ENCODE measurements around the gene MSI2.
"Not testable (repeated sequence)": the region's sequence is repeated elsewhere in the genome, so short reads cannot be mapped to it uniquely, and the experiment has no call there.

The MSI2 gene

DNA sequence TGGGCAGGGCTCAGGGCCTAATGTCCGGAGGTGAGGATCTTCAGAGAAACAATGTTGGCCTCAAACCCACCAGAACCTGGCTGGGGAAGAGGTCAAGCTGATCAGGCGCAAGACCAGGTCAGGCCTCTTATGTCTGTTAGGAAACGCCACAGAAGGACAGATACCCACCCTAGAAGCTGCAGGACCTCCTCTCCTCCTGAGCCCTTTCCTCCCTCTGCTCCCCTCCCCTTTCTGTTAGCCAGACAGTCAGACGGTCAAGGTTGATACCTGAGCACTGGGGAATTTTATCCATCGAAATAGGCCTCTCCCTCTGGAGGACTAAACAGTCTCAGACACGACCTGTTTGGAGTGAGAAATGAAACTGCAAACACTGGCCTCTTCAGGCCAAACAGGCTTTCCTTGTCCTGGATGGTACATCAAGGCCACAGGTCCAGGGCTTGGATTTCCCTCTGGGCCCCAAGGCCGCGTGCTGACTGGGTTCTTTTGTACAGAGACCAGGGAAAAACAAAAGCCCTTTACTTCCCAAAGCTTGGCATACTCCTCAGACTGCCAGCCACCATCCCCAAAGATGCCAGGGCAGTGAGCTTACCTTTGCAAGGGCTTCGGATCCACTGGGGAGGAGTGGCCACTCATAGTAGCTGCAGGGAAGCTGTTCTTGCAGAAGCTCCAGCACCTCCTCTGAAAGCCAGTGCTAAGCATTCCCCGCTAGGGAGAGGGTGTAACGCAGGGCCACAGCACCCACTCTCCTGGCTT is 353.0 kb downstream of the MSI2 start:
- no peak for DNase-seq

DNA sequence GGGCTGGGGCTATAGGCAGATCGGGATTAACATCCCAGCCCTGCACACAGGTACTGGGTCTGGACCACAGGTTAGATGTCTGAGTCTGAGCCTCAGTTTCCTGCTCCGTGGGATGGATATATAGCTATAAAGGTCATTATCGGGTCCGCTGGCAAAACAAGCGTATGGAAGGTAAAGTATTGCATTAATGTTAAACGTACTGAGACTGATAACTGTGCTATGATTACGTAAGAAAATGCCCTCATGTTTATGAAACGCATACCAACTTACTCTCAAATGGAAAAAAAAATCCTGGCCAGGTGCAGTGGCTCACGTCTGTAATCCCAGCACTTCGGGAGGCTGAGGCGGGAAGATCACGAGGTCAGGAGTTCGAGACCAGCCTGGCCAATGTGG is 353.6 kb downstream of the MSI2 start:
- DNase-seq, result no peak

DNA sequence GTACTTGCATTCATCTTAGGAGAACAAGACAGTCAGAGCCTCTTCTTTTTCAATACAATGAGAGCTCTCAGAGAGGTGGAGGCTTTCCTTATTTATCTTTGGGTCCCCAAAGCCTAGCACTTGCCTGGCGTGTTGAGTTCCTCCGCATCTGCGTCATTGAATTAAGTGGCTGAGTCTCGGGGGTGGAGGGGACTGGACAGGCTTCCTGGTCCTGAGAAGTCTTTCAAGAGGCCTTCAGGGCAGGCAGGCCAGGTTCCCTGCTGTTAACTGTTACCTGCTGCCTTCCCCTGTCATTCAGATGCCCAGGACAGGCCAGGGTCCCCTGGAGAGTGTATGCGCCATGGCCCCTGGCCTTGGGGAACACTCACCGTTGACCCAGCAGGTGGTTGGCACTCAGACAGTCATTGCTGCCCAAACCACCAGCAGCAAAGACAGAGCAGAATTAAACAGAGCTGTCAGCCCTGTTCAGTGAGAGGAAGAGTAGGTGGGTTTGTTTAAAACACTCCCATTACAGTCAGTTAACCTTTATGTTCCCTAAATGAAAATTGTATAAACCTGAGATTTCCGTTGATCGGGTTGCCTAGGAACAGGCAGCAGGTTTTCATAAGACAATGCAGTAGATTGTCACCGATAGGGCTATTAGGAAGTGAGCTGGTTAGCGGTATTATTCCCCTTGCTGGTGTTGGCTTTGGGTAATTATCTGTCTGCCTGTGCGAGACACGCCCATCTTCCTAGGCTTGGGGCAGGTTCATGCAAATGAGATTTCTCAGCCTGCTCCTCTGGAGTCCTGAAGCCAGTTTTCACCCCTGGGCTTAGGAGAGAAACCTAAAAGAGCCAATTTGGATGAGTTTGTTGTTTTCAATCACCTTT is 356.1 kb downstream of the MSI2 start:
- DNase-seq, result peak; percentile 20

DNA sequence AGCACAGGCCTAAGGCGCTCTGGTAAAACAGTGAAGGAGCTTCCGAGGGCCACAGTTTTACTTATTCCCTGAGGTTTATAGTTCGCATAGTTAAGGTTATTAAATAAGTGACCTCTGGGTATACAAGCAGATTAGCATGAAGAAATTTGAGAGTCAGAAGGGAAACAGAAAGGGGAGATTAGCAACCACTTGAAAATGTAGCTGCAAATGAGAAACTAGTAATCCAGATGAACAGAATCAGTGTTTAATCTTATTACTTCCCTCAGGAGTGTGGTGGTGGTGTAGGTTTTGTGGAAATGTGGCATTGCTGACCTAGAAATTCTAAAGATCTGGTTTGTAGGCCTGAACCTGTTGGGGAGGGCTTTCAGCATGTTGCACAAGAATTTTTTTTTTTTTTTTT is 358.4 kb downstream of the MSI2 start:
- DNase-seq, result no peak

DNA sequence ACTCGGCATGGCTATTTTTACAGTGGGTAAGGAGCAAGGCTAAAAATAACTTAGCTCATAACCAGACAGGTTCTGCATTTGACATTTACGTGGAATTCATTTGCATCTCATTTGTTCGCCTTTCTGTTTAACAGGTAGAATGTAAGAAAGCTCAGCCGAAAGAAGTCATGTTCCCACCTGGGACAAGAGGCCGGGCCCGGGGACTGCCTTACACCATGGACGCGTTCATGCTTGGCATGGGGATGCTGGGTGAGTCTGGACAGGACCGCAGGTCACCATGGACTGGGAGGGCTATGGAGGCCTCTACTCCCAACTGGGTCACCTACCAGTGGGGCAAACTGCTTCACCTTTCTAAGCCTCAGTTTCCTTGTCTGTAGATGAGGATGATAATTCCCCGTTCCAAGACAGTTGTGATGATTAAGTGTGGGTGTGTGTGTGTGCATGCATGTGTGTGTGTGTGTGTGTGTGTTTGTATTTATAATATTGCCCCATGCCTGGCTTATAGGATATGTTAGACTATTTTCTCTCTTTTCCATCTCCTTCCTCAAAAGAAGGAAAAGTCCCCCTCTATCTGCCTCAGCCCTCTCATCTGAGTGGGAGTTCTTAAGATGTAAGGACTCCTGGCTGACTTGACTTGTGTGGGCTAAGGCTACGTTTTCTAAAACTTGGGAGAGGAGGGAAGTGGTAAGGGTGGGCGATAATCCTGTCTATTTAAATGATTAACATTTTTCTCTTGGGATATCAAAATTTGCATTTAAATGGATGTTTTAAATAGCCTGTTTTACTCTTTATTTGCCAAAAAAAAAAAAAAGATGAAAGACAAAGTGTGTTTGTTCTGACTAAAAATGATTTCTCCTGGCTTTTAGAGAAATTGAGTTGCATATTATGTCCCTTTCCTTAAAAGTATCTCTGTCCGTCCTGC is 359.8 kb downstream of the MSI2 start:
- DNase-seq, result no peak

DNA sequence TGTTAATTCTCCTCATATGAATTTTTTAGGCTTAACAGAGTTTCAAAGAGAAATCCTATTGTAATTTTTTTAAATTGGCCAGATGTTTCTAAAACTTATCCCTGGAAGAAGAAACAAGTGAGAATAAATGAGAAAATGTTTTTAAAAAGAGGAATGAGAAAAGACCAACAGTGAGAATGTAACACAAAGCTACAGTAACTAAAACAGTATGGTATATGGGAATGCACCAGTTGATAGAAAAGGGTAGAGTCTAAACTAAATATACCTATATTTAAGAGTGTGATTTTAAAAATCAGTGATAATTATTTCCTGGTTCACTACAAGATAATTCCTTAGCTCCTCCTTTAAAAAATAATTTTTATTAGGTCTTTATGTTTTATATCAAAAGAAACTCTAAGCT is 360.9 kb downstream of the MSI2 start:
- DNase-seq, result no peak

DNA sequence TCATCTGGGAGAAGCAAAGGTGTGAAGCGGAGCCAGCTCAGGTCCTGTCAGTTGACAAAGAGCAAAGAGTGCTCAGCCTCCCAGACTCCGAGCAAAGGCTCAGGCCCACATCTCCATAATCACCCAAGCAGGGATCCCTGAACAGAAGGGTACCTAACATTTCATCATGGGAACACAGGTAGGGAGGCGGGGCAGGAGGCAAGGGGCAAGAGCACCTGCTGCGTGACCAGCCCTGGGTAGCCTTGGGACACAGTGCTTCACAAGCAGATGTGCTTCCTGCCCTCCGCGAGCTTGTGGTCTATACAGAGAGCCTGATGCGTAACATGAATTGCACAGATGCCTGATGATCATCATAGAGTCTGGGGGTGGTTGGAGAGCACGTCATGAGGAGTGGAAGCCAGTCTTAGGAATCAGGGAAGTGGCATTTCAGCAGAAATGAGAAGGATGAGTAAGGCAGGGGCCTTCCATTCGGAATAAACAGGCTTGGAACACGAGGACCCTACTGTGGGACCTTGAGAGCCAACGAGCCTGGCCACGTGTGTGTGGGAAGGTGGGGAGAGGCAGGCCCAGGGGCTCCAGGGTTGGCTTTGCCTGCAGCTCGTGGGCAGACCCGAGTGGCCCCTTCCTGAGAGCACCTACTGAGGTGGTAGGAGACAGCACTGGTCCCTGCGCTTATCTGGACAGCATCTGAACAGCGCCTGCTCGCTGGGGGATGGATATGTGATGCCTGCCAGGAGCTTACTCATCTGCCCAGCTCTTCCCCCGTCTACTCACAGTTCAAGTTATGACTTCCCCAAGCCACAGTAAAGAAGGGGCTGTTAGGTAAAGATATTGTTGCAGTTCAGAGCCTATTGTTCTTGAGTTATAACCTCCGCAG is 363.0 kb downstream of the MSI2 start:
- no peak for DNase-seq

DNA sequence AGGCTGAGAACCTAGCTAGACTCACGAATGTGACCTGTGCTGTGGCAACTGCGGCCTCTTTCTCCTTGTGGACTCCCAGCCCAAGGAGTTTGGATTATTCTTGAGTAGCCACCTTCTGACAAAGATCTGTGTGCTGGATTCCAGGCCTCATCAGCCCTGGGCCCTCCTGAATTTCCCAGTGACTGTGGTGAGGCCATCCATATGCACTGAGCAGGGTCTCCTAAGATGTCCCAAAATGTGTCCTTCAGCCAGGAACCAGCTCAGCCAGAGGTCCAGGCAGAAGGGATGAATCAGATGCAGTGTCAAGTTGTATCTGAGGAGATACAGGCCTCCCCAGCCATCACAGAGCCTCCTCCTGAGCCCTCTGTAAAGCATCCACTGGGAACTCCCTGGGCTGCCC is 364.3 kb downstream of the MSI2 start:
- no peak for DNase-seq

DNA sequence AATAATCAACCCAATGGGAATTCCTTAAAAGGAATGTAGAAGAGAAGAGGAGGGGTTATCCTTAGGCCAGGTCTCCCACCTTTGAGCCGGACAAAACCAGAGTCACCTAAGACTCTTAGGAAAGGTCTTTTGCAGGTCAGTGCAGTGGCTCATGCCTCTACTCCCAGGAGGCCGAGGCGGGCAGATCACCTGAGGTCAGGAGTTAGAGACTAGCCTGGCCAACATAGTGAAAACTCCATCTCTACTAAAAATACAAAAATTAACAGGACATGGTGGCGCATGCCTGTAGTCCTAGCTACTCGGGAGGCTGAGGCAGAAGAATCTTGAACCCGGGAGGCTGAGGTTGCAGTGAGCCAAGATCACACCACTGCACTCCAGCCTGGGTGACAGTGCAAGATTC is 365.5 kb downstream of the MSI2 start:
- DNase-seq, result not testable (repeated sequence)

DNA sequence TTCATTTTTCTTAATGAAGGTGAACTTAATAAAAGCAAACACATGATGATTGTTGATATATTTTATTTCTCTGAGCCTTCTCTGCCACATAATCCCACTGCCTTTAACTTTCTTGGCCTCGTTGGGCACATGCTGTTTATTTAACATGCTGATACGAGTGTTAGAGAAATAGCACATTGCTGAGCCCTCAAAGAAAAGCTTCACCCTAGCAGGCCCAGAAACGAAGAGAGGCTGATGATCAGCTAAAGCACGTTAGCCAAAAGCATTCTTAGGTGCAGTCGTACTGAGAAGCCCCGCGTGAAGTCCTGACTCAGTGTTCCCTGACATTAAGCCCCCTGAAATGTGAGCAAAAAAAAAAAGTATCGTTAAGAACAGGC is 366.0 kb downstream of the MSI2 start:
- DNase-seq, result no peak

DNA sequence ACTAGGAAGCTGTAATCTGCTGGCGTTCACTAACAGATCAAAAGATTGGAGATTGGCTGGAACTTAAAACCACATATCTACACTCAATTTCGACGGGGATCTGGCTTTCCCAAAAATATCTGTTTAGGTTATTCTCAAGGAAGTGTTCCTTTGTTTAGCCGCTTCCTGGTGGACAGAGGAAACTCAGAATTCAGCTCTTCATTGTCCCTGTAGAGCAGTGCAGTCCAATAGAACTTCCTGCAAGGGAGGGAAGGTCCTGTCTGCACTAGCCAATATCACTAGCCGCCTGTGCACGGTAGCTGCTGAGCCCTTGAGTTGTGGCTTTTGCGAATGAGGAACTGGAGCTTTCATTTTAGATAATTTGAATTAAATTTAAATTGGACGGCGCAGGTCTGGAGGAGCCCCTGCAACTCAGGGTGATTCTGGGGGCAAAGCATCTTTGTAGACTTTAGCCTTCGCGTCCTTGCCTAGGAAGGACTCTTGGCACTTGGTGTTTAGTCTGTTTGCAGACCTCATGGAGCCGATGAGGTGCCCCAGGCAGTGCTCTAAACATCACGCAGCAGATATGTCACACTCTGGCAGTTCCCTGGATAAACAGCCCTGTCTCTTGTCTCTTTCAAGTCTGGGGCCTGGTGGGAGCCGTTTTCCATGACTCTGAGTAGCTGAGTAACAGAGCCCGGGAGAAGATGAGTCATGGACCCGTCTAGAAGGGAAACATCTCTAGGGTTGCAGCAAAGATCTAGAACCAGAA is 366.5 kb downstream of the MSI2 start:
- no peak for DNase-seq

DNA sequence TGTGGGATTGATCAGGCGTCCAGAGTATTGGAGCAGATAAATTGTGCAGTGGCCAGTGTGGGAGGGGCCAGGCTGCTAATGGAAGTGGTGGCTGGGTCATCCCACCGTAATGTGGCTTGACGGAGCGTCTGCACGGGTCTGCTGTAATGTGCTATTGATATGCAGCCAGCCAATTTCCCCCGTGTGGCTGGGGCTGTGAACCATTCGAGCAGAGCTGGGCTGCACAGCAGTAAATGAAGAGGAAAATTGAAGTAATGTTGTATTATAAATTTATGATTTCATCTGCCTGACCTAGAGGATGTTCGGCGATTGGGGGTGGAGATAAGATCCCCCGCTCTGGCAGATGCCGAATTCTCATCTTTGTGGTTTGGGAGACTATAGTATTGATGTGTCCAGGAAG is 367.3 kb downstream of the MSI2 start:
- no peak for DNase-seq

DNA sequence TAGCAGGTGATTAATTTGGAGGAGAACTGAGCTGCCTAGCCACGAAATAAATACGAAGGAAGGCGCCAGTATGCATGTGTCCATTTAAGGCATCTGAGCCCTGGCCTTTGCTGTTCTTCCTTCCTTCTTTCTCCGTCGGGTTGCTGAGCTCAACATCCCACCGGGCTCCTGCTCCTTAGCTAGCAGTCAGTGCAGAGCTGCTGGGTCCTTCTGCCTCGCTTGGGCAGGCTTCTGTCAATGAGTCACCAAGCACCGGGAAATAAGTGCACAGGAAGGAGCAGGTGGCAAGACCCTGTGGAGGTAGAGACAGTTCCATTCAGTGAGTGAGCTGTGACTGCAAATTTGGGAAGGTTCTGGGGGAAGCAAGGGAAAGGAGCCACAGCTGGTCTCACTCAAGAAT is 368.1 kb downstream of the MSI2 start:
- no peak for DNase-seq

DNA sequence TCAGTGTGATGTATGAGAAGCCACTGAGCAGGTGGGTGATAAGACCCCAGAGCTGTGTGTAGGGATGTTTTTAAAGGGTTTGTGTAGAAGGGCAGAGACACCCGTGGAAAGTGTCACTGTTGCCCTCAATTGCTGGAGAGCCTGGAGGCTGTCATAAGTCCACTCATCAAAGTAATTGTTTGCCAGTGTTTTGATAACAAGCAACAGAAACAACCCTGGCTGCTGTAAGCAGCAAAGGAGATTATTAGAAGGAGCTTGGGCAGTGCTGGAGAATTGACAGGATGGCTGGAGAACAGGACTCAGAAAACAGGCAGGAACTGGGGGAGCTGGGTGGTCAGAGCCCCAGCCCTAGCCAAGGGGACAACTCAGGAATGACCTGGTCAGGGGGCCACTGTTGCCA is 369.2 kb downstream of the MSI2 start:
- DNase-seq, result no peak

DNA sequence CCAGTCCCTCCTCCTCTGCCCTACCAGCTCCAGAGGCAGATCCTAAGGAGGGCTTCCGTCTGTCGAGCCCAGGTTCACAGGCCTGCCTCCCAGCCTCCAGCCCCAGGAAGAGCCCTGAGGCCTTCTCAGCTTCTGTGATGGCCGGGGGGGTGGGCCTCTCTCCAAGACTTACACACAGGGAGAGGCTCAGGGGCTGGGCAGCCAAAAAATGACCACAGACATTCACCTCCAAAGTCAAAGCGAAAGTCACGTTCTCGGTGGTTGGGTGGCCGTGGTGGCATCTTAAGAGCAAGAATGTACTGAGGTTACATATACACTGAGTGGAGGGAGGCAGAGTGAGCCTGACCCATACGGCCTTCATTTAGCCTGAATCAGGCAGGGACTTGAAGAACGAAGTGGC is 369.6 kb downstream of the MSI2 start:
- no peak for DNase-seq

DNA sequence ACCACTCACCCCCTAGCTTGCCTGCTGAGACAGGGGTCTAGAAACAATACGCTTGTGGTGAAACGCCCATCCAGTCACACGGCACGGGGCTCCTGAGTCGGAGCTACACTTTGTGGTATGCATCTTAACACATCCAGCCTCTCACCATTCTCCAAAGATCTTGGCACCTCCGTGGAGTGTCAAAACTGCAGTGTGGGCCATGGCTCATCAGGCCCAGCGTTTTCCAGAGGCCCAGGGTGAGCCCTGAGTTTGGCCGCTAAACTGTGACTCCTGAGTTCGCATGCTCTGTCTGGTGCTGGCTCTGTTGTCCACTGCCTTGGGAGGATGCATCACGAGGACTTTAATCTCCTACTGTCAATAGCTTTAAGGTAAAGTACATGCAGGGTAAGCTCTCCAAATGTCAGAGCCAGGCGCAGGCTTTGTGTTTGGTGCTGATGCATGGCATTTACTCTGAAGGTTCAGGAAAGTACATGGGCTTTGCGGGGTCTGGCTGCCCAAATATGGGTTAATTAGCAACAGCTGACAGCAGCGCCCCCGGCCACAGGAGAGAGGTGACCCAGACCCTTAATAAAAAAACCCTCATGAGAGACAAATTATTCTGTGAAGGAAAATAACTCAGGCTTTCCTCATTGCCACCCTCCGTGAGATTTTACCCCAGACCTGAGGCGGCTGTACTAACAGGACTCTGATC is 370.3 kb downstream of the MSI2 start:
- DNase-seq, result no peak

DNA sequence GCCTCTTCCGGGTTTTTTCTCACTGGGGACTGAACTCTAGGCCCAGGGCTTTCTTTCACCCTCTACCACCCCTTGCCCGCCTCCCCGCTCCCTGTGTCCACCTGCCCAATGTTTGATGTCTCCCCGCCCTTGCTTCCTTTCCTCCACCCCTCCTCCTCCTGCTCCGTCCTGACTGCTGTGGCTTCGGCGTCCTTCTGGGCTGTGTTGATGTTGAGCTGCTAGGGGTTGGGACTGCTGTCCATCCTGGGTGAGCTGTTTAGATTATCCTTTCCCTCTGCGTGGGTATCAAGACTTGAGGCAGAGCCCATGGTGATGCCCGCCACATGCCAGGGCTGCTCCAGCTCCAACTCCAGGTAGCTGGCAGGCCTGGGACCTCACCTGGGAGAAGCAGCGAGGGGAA is 371.3 kb downstream of the MSI2 start:
- DNase-seq, result no peak

DNA sequence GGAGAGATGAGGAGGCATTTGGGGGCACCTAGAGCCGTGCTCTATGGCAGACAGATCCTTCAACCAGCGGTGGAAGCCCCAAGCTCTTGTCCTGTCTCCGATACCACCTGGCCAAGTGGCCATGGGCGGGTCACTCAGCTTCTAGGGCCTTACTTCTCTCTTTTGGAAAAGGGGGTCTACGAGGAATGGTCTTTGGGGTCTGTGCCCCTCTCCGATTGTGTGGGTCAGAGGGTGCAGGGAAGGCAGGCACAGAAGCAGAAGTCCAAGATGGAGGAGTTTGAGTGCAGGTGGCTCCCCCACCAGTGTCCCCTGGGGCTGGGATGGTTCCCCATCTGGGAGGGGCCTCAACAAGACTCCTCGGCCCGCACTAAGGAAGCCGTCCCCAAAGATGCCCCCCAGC is 372.1 kb downstream of the MSI2 start:
- no peak for DNase-seq

DNA sequence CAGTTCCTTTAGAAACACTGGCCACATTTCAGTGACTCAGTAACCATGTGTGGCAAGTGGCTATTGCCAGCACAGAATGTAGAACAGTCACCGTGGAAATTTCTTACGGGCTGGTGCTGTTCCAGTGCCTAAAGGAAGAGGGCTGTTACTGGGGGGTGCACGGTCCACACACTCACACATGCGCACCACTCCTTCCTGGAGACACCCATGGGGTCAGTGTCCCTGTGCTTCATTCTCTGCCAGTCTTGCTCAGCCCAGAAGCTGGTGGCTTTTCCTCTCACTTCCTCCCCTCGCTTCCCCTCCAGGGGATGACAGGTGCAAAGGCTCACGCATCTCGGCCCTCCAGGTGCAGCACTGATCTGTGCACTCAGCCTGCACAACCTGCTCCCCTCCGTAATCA is 373.1 kb downstream of the MSI2 start:
- DNase-seq, result no peak

DNA sequence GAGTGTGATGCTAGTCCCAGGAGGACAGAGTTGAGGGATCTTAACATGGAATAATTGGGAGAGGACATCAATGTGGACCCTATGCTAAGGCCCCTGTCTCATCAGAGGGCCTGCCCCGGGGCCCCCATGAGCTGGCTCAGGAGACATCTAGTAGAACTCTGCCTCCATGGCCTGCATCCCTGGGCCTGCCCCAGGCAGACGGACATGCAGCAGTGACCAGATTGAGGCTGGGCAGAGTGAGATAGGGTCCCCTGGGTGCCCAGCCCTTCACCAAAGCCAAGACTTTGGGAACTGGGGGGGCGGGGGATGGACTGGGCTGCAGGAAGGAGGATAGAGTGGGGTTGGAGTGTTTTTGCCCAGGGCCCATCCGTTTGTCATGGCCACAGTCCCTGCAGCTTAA is 373.6 kb downstream of the MSI2 start:
- DNase-seq, result no peak

DNA sequence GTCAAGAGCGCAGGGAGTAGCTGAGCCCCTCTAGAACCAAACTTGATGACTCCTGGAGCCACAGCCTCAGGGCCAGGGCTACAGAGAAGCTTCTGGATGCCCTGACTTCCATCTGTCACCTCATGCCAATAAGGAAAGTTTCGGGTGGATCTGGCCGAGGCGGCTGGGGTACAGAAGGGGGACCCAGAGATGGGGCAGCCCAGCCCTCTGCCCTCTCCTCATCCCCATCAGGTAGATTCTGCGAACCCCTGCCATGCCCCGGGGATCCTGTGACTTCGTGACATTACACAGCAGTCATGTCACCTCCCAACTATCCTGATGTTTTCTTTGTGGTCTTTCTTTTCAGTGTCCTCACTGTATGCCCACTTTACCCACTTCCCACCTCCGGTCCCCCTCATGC is 374.4 kb downstream of the MSI2 start:
- no peak for DNase-seq
